Neural cell (in vitro differentiated cells): ENCODE results near the gene ABHD17B.

ENCODE experiments used
- EZH2 ChIP-seq: fragments of 200-600, 300-800 bp; shearing (Covaris generic), sonication (generic); IDR thresholded peaks from 2 replicates; pipeline ENCODE4 v1.6.1; 2014; ENCODE audit warnings: antibody characterized with exemption, low read length, borderline replicate concordance, mild to moderate bottlenecking; ENCODE audit not compliant: insufficient read depth, poor library complexity, severe bottlenecking
- POLR2AphosphoS5 ChIP-seq: IDR thresholded peaks from 2 replicates; pipeline ENCODE4 v1.6.1; 2012
- TF ChIP-seq, protein P1 (sequence below): fragments of 450-650 bp; IDR thresholded peaks from 2 replicates; pipeline ENCODE4 v1.5.1; 2014; ENCODE audit warnings: antibody characterized with exemption, mild to moderate bottlenecking, moderate library complexity; ENCODE audit not compliant: poor library complexity, severe bottlenecking
- TF ChIP-seq, protein P2 (sequence below): IDR thresholded peaks from 2 replicates; pipeline ENCODE4 v1.6.1; 2012; ENCODE audit warnings: borderline replicate concordance

DNA sequence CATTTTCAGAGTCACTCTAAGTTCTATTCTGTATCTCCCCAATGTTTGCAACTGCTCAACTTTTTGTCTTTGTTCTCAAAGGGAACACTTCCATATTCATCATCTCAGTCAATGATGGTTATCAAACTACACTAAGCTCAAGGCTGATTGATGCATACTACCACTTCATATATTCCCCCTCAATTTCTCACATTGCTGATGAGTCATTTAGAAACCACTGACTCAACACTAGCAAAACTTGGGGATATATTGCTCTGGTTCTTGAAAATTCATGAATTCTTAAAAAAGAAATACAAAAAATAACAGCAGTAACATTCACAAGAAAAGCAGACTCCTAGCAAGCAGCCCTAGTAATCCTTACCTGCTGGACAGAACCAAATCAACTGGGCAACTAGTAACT, 52.2 kb downstream of the ABHD17B start:
- TF ChIP-seq, protein P1, sequence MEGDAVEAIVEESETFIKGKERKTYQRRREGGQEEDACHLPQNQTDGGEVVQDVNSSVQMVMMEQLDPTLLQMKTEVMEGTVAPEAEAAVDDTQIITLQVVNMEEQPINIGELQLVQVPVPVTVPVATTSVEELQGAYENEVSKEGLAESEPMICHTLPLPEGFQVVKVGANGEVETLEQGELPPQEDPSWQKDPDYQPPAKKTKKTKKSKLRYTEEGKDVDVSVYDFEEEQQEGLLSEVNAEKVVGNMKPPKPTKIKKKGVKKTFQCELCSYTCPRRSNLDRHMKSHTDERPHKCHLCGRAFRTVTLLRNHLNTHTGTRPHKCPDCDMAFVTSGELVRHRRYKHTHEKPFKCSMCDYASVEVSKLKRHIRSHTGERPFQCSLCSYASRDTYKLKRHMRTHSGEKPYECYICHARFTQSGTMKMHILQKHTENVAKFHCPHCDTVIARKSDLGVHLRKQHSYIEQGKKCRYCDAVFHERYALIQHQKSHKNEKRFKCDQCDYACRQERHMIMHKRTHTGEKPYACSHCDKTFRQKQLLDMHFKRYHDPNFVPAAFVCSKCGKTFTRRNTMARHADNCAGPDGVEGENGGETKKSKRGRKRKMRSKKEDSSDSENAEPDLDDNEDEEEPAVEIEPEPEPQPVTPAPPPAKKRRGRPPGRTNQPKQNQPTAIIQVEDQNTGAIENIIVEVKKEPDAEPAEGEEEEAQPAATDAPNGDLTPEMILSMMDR = no peak
- TF ChIP-seq, protein P2, sequence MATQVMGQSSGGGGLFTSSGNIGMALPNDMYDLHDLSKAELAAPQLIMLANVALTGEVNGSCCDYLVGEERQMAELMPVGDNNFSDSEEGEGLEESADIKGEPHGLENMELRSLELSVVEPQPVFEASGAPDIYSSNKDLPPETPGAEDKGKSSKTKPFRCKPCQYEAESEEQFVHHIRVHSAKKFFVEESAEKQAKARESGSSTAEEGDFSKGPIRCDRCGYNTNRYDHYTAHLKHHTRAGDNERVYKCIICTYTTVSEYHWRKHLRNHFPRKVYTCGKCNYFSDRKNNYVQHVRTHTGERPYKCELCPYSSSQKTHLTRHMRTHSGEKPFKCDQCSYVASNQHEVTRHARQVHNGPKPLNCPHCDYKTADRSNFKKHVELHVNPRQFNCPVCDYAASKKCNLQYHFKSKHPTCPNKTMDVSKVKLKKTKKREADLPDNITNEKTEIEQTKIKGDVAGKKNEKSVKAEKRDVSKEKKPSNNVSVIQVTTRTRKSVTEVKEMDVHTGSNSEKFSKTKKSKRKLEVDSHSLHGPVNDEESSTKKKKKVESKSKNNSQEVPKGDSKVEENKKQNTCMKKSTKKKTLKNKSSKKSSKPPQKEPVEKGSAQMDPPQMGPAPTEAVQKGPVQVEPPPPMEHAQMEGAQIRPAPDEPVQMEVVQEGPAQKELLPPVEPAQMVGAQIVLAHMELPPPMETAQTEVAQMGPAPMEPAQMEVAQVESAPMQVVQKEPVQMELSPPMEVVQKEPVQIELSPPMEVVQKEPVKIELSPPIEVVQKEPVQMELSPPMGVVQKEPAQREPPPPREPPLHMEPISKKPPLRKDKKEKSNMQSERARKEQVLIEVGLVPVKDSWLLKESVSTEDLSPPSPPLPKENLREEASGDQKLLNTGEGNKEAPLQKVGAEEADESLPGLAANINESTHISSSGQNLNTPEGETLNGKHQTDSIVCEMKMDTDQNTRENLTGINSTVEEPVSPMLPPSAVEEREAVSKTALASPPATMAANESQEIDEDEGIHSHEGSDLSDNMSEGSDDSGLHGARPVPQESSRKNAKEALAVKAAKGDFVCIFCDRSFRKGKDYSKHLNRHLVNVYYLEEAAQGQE = no peak
- TF ChIP-seq EZH2 = no peak
- no peak for TF ChIP-seq POLR2AphosphoS5
